GM23338 (cell line): ENCODE data around the gene B4GALT3.

Experiments
- CREB1 ChIP-seq: fragments of 250-450 bp; sonication (Bioruptor Pico); IDR thresholded peaks from 2 replicates; pipeline ENCODE4 v1.5.0; 2020; ENCODE audit warnings: low read depth, mild to moderate bottlenecking, moderate library complexity
- EZH2 ChIP-seq: fragments of 200-600 bp; sonication (generic); IDR thresholded peaks from one replicate; pipeline ENCODE4 v1.8.0; 2017; ENCODE audit warnings: antibody characterized with exemption, mild to moderate bottlenecking, low read depth; ENCODE audit not compliant: unreplicated experiment
- EZH2phosphoT487 ChIP-seq: fragments of 200-600 bp; sonication (generic); IDR thresholded peaks from one replicate; pipeline ENCODE4 v1.8.1; 2018; ENCODE audit warnings: antibody characterized with exemption; ENCODE audit not compliant: unreplicated experiment
- POLR2AphosphoS5 ChIP-seq: IDR thresholded peaks from 2 replicates; pipeline ENCODE4 v1.6.1; 2016; ENCODE audit warnings: antibody characterized with exemption, low read depth
- TF ChIP-seq, protein P1 (sequence below), 2 experiments: fragments of 200-600 bp in 1 of 2; sonication (generic) in 1 of 2; conservative IDR thresholded peaks; 2 replicates each; pipeline versions ENCODE4 v1.5.1 to v1.6.1; 2016 to 2017; ENCODE audit warnings: antibody characterized with exemption in 2 of 2, low read depth in 2 of 2, mild to moderate bottlenecking in 2 of 2, moderate library complexity in 1 of 2

- TF ChIP-seq EZH2 (no peak), POLR2AphosphoS5 (no peak), EZH2phosphoT487 (no peak), CREB1 (CRISPR knock-in tag) (no peak)
- TF ChIP-seq, protein P1, sequence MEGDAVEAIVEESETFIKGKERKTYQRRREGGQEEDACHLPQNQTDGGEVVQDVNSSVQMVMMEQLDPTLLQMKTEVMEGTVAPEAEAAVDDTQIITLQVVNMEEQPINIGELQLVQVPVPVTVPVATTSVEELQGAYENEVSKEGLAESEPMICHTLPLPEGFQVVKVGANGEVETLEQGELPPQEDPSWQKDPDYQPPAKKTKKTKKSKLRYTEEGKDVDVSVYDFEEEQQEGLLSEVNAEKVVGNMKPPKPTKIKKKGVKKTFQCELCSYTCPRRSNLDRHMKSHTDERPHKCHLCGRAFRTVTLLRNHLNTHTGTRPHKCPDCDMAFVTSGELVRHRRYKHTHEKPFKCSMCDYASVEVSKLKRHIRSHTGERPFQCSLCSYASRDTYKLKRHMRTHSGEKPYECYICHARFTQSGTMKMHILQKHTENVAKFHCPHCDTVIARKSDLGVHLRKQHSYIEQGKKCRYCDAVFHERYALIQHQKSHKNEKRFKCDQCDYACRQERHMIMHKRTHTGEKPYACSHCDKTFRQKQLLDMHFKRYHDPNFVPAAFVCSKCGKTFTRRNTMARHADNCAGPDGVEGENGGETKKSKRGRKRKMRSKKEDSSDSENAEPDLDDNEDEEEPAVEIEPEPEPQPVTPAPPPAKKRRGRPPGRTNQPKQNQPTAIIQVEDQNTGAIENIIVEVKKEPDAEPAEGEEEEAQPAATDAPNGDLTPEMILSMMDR (conservative IDR thresholded peaks at IDR 0.05; ENCODE audit: low read depth in 2 of 2): no peak
These were observed 45.1 kb upstream of the B4GALT3 start for GRCh38 chr1:161222175-161223019.
